HepG2 (cell line): ENCODE measurements around the gene ZFP36. TPM values are rescaled to one million over a fixed set of nuclear protein-coding genes. Genes with fewer than 3 reads are reported as not detected.
A peak's percentile ranks its signal among the peaks of the same experiment; 100 is the strongest.

ENCODE experiments used
- ATRX ChIP-seq: sonication (generic); formaldehyde crosslinking; IDR thresholded peaks from 2 replicates; pipeline ENCODE4 v1.4.0; 2020; ENCODE audit warnings: missing genetic modification reagents, borderline replicate concordance
- CEBPB ChIP-seq: IDR thresholded peaks from 2 replicates; pipeline ENCODE4 v1.6.1; 2011; ENCODE audit warnings: low read depth, low read length, improper control_type of control experiment, borderline replicate concordance
- DDIT3 ChIP-seq: sonication (generic); formaldehyde crosslinking; IDR thresholded peaks from 2 replicates; pipeline ENCODE4 v1.4.0; 2020; ENCODE audit warnings: mild to moderate bottlenecking, missing genetic modification reagents
- KDM6A ChIP-seq: IDR thresholded peaks from 2 replicates; pipeline ENCODE4 v1.6.1; 2016; ENCODE audit warnings: low read depth
- MED1 ChIP-seq: sonication (generic); formaldehyde crosslinking; IDR thresholded peaks from 2 replicates; pipeline ENCODE4 v1.4.0; 2020; ENCODE audit warnings: missing genetic modification reagents
- MXI1 ChIP-seq: IDR thresholded peaks from 3 replicates; pipeline ENCODE4 v1.6.1; 2012; ENCODE audit warnings: low read depth, low read length, inconsistent platforms, borderline replicate concordance
- RBM22 ChIP-seq: fragments of 200-400 bp; formaldehyde crosslinking; optimal IDR thresholded peaks from 2 replicates; pipeline ENCODE3; 2017; ENCODE audit warnings: mild to moderate bottlenecking, low read length, moderate library complexity
- RNF219 ChIP-seq: sonication (generic); formaldehyde crosslinking; IDR thresholded peaks from 2 replicates; pipeline ENCODE4 v1.5.0; 2020; ENCODE audit warnings: mild to moderate bottlenecking, missing genetic modification reagents
- SNRNP70 ChIP-seq: fragments of 200-400 bp; formaldehyde crosslinking; IDR thresholded peaks from 2 replicates; pipeline ENCODE4 v1.6.1; 2017; ENCODE audit warnings: mild to moderate bottlenecking, low read depth, low read length, moderate library complexity
- SOX5 ChIP-seq: IDR thresholded peaks from 2 replicates; pipeline ENCODE4 v1.6.1; 2016; ENCODE audit warnings: borderline replicate concordance
- SRSF4 ChIP-seq: fragments of 200-400 bp; formaldehyde crosslinking; IDR thresholded peaks from one replicate; pipeline ENCODE4 v1.6.1; 2018; ENCODE audit warnings: mild to moderate bottlenecking, low read depth, low read length, moderate library complexity; ENCODE audit not compliant: poor library complexity, severe bottlenecking
- STAT6 ChIP-seq: sonication (generic); formaldehyde crosslinking; IDR thresholded peaks from 2 replicates; pipeline ENCODE4 v1.4.0; 2020; ENCODE audit warnings: missing genetic modification reagents, mild to moderate bottlenecking, borderline replicate concordance
- TIGD3 ChIP-seq: sonication (generic); formaldehyde crosslinking; IDR thresholded peaks from 2 replicates; pipeline ENCODE4 v1.5.1; 2020; ENCODE audit warnings: mild to moderate bottlenecking, missing genetic modification reagents, borderline replicate concordance
- TRIM24 ChIP-seq: sonication (generic); formaldehyde crosslinking; IDR thresholded peaks from 2 replicates; pipeline ENCODE4 v1.8.0; 2022; ENCODE audit warnings: mild to moderate bottlenecking, missing genetic modification reagents
- ZBTB43 ChIP-seq: sonication (generic); formaldehyde crosslinking; conservative IDR thresholded peaks from 2 replicates; pipeline ENCODE4 v1.4.0; 2020; ENCODE audit warnings: missing genetic modification reagents
- ZBTB7A ChIP-seq: sonication (generic); formaldehyde crosslinking; IDR thresholded peaks from 2 replicates; pipeline ENCODE4 v1.8.0; 2022; ENCODE audit warnings: mild to moderate bottlenecking, missing genetic modification reagents
- ZFP82 ChIP-seq: sonication (generic); formaldehyde crosslinking; IDR thresholded peaks from 2 replicates; pipeline ENCODE4 v1.5.1; 2020; ENCODE audit warnings: mild to moderate bottlenecking, missing genetic modification reagents, borderline replicate concordance
- ZNF253 ChIP-seq: sonication (generic); formaldehyde crosslinking; IDR thresholded peaks from 2 replicates; pipeline ENCODE4 v1.8.0; 2022; ENCODE audit warnings: mild to moderate bottlenecking, missing genetic modification reagents, borderline replicate concordance
- ZNF577 ChIP-seq: sonication (generic); formaldehyde crosslinking; IDR thresholded peaks from 2 replicates; pipeline ENCODE4 v1.4.0; 2020; ENCODE audit warnings: mild to moderate bottlenecking, low read depth, missing genetic modification reagents, borderline replicate concordance
- ZNF589 ChIP-seq: sonication (generic); formaldehyde crosslinking; conservative IDR thresholded peaks from 2 replicates; pipeline ENCODE4 v1.8.0; 2022; ENCODE audit warnings: mild to moderate bottlenecking, moderate library complexity, missing genetic modification reagents
- ZNF7 ChIP-seq: IDR thresholded peaks from 2 replicates; pipeline ENCODE4 v1.6.1; 2016; ENCODE audit warnings: missing biosample characterization, missing genetic modification reagents
- polyA plus RNA-seq, 8 experiments: library from polyadenylated mRNA; depleted of rRNA in 3 of 8; stranded (reverse) in 7 of 8; unstranded in 1 of 8; fragments of >200 nt; fragmentation: Illumina TruSeq in 4 of 8; extraction: Trizol in 4 of 8; gene quantifications; 2 replicates each; pipeline versions ENCODE4 v1.2.1 to v1.2.3, GENCODE V29; 2011 to 2016; ENCODE audit warnings: low read depth in 4 of 8, missing spikeins in 1 of 8, mixed read lengths in 1 of 8; ENCODE audit not compliant: insufficient read depth in 1 of 8
- total RNA-seq, 5 experiments: library from RNA; depleted of rRNA; stranded (reverse); fragments of >200 nt; fragmentation: Illumina TruSeq; extraction: Trizol; gene quantifications; 2 replicates each; pipeline ENCODE4 v1.2.3, GENCODE V29; 2016; ENCODE audit warnings: low read depth in 1 of 5

ZFP36 gene
- total and polyA plus RNA-seq, 2 of the 13 experiments (the other 11 are each of a cell fraction or from before 2014, with no cell fraction given) = 1.4 to 1.7 TPM

- TF ChIP-seq DDIT3 (CRISPR knock-in tag) (no peak), MED1 (CRISPR knock-in tag) (peak; percentile 79), MXI1 (peak; percentile 94), RBM22 (no peak), SRSF4 (no peak), ZFP82 (CRISPR knock-in tag) (peak; percentile 88), ZNF589 (CRISPR knock-in tag) (no peak), ZNF7 (no peak; the same call in 1 of the 2 replicates), TRIM24 (CRISPR knock-in tag) (no peak), CEBPB (no peak), ATRX (no peak), SOX5 (CRISPR knock-in tag) (peak; percentile 70; the same call in 1 of the 2 replicates), ZNF253 (CRISPR knock-in tag) (no peak), SNRNP70 (no peak), ZBTB7A (CRISPR knock-in tag) (peak; percentile 44; the same call in 1 of the 2 replicates), ZNF577 (no peak), ZBTB43 (CRISPR knock-in tag) (no peak; the same call in 1 of the 2 replicates), TIGD3 (CRISPR knock-in tag) (no peak), STAT6 (CRISPR knock-in tag) (no peak), KDM6A (CRISPR knock-in tag) (no peak), RNF219 (CRISPR knock-in tag) (no peak)
These were observed 38.8 kb downstream of the ZFP36 start, which contains the start of gene SUPT5H (continued) for GRCh38 chr19:39445196-39446111.
